Neural progenitor cell (in vitro differentiated cells): ENCODE results near the gene STXBP4.

Experiments
- EZH2 ChIP-seq: fragments of 200-600 bp; sonication (generic); IDR thresholded peaks from 2 replicates; pipeline ENCODE4 v1.6.1; 2017; ENCODE audit warnings: antibody characterized with exemption, mild to moderate bottlenecking, moderate library complexity
- EZH2phosphoT487 ChIP-seq: fragments of 200-600 bp; sonication (generic); IDR thresholded peaks from 2 replicates; pipeline ENCODE4 v1.6.1; 2017; ENCODE audit warnings: antibody characterized with exemption
- TF ChIP-seq, protein P1 (sequence below): fragments of 200-600 bp; sonication (generic); IDR thresholded peaks from 2 replicates; pipeline ENCODE4 v1.5.1; 2017; ENCODE audit warnings: antibody characterized with exemption, mild to moderate bottlenecking

DNA sequence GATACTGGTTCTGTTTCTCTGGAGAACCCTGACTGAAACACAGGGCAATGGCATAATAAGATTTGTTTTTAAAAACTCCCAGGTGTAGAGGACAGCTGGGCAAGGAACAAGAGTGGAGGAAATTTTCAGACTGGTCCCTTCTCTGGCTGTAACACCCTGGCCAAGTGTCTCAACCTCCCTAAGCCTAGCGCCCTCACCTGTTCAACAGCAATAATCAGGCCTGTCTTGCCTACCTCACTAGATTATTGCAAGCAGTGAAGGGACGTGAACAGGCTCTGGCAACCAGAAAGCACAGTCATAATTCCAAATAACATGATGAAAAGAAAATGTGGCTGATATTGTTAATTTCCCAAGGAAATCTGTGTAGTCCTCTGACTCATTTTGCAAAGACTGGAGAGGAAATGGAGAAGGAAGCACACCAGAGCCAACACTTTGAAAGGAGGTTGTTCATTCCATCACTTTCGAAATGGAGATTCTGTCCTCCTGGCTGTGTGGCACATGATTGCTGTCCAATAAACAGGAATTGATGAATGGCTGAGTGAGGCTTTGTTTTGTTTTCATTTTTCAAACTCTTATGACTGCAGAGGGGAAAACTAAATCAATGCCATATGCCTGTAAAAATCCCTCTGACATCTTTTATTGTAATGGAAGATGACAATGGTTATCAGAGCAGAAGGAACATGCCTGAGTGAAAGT is 208.7 kb downstream of the STXBP4 start:
- TF ChIP-seq, protein P1, sequence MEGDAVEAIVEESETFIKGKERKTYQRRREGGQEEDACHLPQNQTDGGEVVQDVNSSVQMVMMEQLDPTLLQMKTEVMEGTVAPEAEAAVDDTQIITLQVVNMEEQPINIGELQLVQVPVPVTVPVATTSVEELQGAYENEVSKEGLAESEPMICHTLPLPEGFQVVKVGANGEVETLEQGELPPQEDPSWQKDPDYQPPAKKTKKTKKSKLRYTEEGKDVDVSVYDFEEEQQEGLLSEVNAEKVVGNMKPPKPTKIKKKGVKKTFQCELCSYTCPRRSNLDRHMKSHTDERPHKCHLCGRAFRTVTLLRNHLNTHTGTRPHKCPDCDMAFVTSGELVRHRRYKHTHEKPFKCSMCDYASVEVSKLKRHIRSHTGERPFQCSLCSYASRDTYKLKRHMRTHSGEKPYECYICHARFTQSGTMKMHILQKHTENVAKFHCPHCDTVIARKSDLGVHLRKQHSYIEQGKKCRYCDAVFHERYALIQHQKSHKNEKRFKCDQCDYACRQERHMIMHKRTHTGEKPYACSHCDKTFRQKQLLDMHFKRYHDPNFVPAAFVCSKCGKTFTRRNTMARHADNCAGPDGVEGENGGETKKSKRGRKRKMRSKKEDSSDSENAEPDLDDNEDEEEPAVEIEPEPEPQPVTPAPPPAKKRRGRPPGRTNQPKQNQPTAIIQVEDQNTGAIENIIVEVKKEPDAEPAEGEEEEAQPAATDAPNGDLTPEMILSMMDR, result peak; percentile 37
- TF ChIP-seq EZH2phosphoT487, result no peak
- TF ChIP-seq EZH2, result no peak
